GM23338 (cell line): ENCODE data around the gene CUEDC1.

ENCODE experiments used
- CREB1 ChIP-seq: fragments of 250-450 bp; sonication (Bioruptor Pico); IDR thresholded peaks from 2 replicates; pipeline ENCODE4 v1.5.0; 2020; ENCODE audit warnings: low read depth, mild to moderate bottlenecking, moderate library complexity
- EZH2 ChIP-seq: fragments of 200-600 bp; sonication (generic); IDR thresholded peaks from one replicate; pipeline ENCODE4 v1.8.0; 2017; ENCODE audit warnings: antibody characterized with exemption, mild to moderate bottlenecking, low read depth; ENCODE audit not compliant: unreplicated experiment
- EZH2phosphoT487 ChIP-seq: fragments of 200-600 bp; sonication (generic); IDR thresholded peaks from one replicate; pipeline ENCODE4 v1.8.1; 2018; ENCODE audit warnings: antibody characterized with exemption; ENCODE audit not compliant: unreplicated experiment
- JUNB ChIP-seq: IDR thresholded peaks from one replicate; pipeline ENCODE4 v1.6.1; 2016; ENCODE audit warnings: antibody characterized with exemption; ENCODE audit not compliant: unreplicated experiment
- NANOG ChIP-seq: IDR thresholded peaks from 2 replicates; pipeline ENCODE4 v1.6.1; 2016; ENCODE audit warnings: antibody characterized with exemption, borderline replicate concordance
- POLR2AphosphoS5 ChIP-seq: IDR thresholded peaks from 2 replicates; pipeline ENCODE4 v1.6.1; 2016; ENCODE audit warnings: antibody characterized with exemption, low read depth
- STAT1 ChIP-seq: IDR thresholded peaks from one replicate; pipeline ENCODE4 v1.6.1; 2016; ENCODE audit warnings: antibody characterized with exemption; ENCODE audit not compliant: unreplicated experiment
- ZNF114 ChIP-seq: fragments of 250-450 bp; sonication (Bioruptor Pico); IDR thresholded peaks from 2 replicates; pipeline ENCODE4 v1.5.0; 2020; ENCODE audit warnings: mild to moderate bottlenecking, moderate library complexity
- TF ChIP-seq, protein P1 (sequence below): IDR thresholded peaks from 2 replicates; pipeline ENCODE4 v1.6.1; 2016; ENCODE audit warnings: antibody characterized with exemption
- TF ChIP-seq, protein P2 (sequence below), 2 experiments: fragments of 200-600 bp in 1 of 2; sonication (generic) in 1 of 2; conservative IDR thresholded peaks; 2 replicates each; pipeline versions ENCODE4 v1.5.1 to v1.6.1; 2016 to 2017; ENCODE audit warnings: antibody characterized with exemption in 2 of 2, low read depth in 2 of 2, mild to moderate bottlenecking in 2 of 2, moderate library complexity in 1 of 2
- TF ChIP-seq, protein P3 (sequence below): IDR thresholded peaks from one replicate; pipeline ENCODE4 v1.6.1; 2018; ENCODE audit warnings: antibody characterized with exemption; ENCODE audit not compliant: unreplicated experiment

- TF ChIP-seq POLR2AphosphoS5: no peak
- TF ChIP-seq EZH2: no peak
- TF ChIP-seq, protein P1, sequence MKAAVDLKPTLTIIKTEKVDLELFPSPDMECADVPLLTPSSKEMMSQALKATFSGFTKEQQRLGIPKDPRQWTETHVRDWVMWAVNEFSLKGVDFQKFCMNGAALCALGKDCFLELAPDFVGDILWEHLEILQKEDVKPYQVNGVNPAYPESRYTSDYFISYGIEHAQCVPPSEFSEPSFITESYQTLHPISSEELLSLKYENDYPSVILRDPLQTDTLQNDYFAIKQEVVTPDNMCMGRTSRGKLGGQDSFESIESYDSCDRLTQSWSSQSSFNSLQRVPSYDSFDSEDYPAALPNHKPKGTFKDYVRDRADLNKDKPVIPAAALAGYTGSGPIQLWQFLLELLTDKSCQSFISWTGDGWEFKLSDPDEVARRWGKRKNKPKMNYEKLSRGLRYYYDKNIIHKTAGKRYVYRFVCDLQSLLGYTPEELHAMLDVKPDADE: no peak
- TF ChIP-seq, protein P2, sequence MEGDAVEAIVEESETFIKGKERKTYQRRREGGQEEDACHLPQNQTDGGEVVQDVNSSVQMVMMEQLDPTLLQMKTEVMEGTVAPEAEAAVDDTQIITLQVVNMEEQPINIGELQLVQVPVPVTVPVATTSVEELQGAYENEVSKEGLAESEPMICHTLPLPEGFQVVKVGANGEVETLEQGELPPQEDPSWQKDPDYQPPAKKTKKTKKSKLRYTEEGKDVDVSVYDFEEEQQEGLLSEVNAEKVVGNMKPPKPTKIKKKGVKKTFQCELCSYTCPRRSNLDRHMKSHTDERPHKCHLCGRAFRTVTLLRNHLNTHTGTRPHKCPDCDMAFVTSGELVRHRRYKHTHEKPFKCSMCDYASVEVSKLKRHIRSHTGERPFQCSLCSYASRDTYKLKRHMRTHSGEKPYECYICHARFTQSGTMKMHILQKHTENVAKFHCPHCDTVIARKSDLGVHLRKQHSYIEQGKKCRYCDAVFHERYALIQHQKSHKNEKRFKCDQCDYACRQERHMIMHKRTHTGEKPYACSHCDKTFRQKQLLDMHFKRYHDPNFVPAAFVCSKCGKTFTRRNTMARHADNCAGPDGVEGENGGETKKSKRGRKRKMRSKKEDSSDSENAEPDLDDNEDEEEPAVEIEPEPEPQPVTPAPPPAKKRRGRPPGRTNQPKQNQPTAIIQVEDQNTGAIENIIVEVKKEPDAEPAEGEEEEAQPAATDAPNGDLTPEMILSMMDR (conservative IDR thresholded peaks at IDR 0.05; ENCODE audit: low read depth in 2 of 2): no peak
- no peak for TF ChIP-seq JUNB
- no peak for TF ChIP-seq EZH2phosphoT487
- TF ChIP-seq CREB1 (CRISPR knock-in tag): no peak
- TF ChIP-seq, protein P3, sequence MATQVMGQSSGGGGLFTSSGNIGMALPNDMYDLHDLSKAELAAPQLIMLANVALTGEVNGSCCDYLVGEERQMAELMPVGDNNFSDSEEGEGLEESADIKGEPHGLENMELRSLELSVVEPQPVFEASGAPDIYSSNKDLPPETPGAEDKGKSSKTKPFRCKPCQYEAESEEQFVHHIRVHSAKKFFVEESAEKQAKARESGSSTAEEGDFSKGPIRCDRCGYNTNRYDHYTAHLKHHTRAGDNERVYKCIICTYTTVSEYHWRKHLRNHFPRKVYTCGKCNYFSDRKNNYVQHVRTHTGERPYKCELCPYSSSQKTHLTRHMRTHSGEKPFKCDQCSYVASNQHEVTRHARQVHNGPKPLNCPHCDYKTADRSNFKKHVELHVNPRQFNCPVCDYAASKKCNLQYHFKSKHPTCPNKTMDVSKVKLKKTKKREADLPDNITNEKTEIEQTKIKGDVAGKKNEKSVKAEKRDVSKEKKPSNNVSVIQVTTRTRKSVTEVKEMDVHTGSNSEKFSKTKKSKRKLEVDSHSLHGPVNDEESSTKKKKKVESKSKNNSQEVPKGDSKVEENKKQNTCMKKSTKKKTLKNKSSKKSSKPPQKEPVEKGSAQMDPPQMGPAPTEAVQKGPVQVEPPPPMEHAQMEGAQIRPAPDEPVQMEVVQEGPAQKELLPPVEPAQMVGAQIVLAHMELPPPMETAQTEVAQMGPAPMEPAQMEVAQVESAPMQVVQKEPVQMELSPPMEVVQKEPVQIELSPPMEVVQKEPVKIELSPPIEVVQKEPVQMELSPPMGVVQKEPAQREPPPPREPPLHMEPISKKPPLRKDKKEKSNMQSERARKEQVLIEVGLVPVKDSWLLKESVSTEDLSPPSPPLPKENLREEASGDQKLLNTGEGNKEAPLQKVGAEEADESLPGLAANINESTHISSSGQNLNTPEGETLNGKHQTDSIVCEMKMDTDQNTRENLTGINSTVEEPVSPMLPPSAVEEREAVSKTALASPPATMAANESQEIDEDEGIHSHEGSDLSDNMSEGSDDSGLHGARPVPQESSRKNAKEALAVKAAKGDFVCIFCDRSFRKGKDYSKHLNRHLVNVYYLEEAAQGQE: no peak
- TF ChIP-seq STAT1: no peak
- no peak for TF ChIP-seq ZNF114 (CRISPR knock-in tag)
- no peak for TF ChIP-seq NANOG
These were observed 66.6 kb downstream of the CUEDC1 start for GRCh38 chr17:57888311-57889216.
